ENCODE measurements around the gene CHST10. TPM values are rescaled to one million over a fixed set of nuclear protein-coding genes. Genes with fewer than 3 reads are reported as not detected.

The CHST10 gene
- total RNA-seq, 1 experiment from 2014 or later, result 11.3 TPM

GRCh38 chr2:100408941-100409340, 8.5 kb downstream of the CHST10 start:
- TF ChIP-seq EZH2 (IDR thresholded peaks at IDR 0.05; ENCODE audit: borderline replicate concordance, low read depth, low read length, poor library complexity, severe bottlenecking) (no peak), CTCF (conservative IDR thresholded peaks at IDR 0.05; ENCODE audit: low read depth, low read length) (no peak)
- intact Hi-C loops (cut with micrococcal nuclease; ENCODE audit: unreplicated experiment), result no loop called here
- Histone ChIP-seq H3K36me3 (ENCODE audit: insufficient read depth, low read length, poor library complexity, severe bottlenecking) (no peaks in the 10 kb centered on the region), H3K27ac (ENCODE audit: low read depth, low read length, poor library complexity, severe bottlenecking) (no peak overlapping the region), H3K4me1 (ENCODE audit: insufficient read depth, low read length, poor library complexity, severe bottlenecking) (no peaks in the 10 kb centered on the region), H3K27me3 (replicated peaks; ENCODE audit: insufficient read depth, low read depth, low read length, poor library complexity) (no peaks in the 10 kb centered on the region), H3K4me3 (ENCODE audit: low read depth, low read length, poor library complexity, severe bottlenecking) (no peak overlapping the region), H3K9me3 (ENCODE audit: low read depth, low read length, poor library complexity, severe bottlenecking) (no peaks in the 10 kb centered on the region)
- POLR2A ChIA-PET (ENCODE audit: low non-redundant PET), result no interaction called here
- CTCF ChIA-PET, result no interaction called here
- BruUV-seq (replicated peaks), result no TSS peak
- DNase-seq (ENCODE audit: low spot score), result no peak

- ChIA-PET CTCF (no interaction called here), POLR2A (ENCODE audit: low non-redundant PET) (no interaction called here)
- Histone ChIP-seq H3K27ac (ENCODE audit: low read depth, low read length, poor library complexity, severe bottlenecking) (no peak overlapping the region), H3K9me3 (ENCODE audit: low read depth, low read length, poor library complexity, severe bottlenecking) (no peaks in the 10 kb centered on the region), H3K4me1 (ENCODE audit: insufficient read depth, low read length, poor library complexity, severe bottlenecking) (no peaks in the 10 kb centered on the region), H3K27me3 (replicated peaks; ENCODE audit: insufficient read depth, low read depth, low read length, poor library complexity) (no peaks in the 10 kb centered on the region), H3K4me3 (ENCODE audit: low read depth, low read length, poor library complexity, severe bottlenecking) (no peak overlapping the region), H3K36me3 (ENCODE audit: insufficient read depth, low read length, poor library complexity, severe bottlenecking) (no peaks in the 10 kb centered on the region)
- no peak for DNase-seq (ENCODE audit: low spot score)
- TF ChIP-seq EZH2 (IDR thresholded peaks at IDR 0.05; ENCODE audit: borderline replicate concordance, low read depth, low read length, poor library complexity, severe bottlenecking) (no peak), CTCF (conservative IDR thresholded peaks at IDR 0.05; ENCODE audit: low read depth, low read length) (no peak)
- intact Hi-C loops (cut with micrococcal nuclease; ENCODE audit: unreplicated experiment), result no loop called here
- BruUV-seq (replicated peaks), result no TSS peak
Observed at GRCh38 chr2:100408104-100408503, 9.4 kb downstream of the CHST10 start.

- Histone ChIP-seq H3K9me3 (ENCODE audit: low read depth, low read length, poor library complexity, severe bottlenecking) (no peaks in the 10 kb centered on the region), H3K4me1 (ENCODE audit: insufficient read depth, low read length, poor library complexity, severe bottlenecking) (no peaks in the 10 kb centered on the region), H3K36me3 (ENCODE audit: insufficient read depth, low read length, poor library complexity, severe bottlenecking) (no peaks in the 10 kb centered on the region), H3K4me3 (ENCODE audit: low read depth, low read length, poor library complexity, severe bottlenecking) (no peak overlapping the region), H3K27me3 (replicated peaks; ENCODE audit: insufficient read depth, low read depth, low read length, poor library complexity) (no peaks in the 10 kb centered on the region), H3K27ac (ENCODE audit: low read depth, low read length, poor library complexity, severe bottlenecking) (no peak overlapping the region)
- BruUV-seq (replicated peaks), result no TSS peak
- CTCF ChIA-PET, result no interaction called here
- TF ChIP-seq CTCF (conservative IDR thresholded peaks at IDR 0.05; ENCODE audit: low read depth, low read length) (no peak), EZH2 (IDR thresholded peaks at IDR 0.05; ENCODE audit: borderline replicate concordance, low read depth, low read length, poor library complexity, severe bottlenecking) (no peak)
- DNase-seq (ENCODE audit: low spot score), result no peak
- intact Hi-C loops (cut with micrococcal nuclease; ENCODE audit: unreplicated experiment), result no loop called here
- POLR2A ChIA-PET (ENCODE audit: low non-redundant PET), result no interaction called here
Observed at GRCh38 chr2:100407563-100407962, 9.9 kb downstream of the CHST10 start.
